ENCODE results near the gene OR1K1.

GRCh38 chr9:122779181-122779580 lies 20.7 kb upstream of the OR1K1 start:
- TF ChIP-seq, protein P1, sequence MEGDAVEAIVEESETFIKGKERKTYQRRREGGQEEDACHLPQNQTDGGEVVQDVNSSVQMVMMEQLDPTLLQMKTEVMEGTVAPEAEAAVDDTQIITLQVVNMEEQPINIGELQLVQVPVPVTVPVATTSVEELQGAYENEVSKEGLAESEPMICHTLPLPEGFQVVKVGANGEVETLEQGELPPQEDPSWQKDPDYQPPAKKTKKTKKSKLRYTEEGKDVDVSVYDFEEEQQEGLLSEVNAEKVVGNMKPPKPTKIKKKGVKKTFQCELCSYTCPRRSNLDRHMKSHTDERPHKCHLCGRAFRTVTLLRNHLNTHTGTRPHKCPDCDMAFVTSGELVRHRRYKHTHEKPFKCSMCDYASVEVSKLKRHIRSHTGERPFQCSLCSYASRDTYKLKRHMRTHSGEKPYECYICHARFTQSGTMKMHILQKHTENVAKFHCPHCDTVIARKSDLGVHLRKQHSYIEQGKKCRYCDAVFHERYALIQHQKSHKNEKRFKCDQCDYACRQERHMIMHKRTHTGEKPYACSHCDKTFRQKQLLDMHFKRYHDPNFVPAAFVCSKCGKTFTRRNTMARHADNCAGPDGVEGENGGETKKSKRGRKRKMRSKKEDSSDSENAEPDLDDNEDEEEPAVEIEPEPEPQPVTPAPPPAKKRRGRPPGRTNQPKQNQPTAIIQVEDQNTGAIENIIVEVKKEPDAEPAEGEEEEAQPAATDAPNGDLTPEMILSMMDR (conservative IDR thresholded peaks at IDR 0.05; ENCODE audit: low read depth, low read length) = no peak
- no peak for TF ChIP-seq EZH2 (IDR thresholded peaks at IDR 0.05; ENCODE audit: borderline replicate concordance, low read depth, low read length, poor library complexity, severe bottlenecking)

All from A673 (cell line).